Nephron progenitor cell (in vitro differentiated cells): Measurements from ENCODE around the gene AGBL2.
"Not testable (repeated sequence)": the region's sequence is repeated elsewhere in the genome, so short reads cannot be mapped to it uniquely, and the experiment has no call there.

Source experiments
- DNase-seq: peaks from one replicate; pipeline ENCODE4 v3.0.0; 2021
- H3K27ac Mint-ChIP-seq: 2 replicates; pipeline ENCODE4 v1.8.0; 2021; ENCODE audit warnings: mild to moderate bottlenecking, moderate library complexity, mixed read lengths
- H3K27me3 Mint-ChIP-seq: 2 replicates; pipeline ENCODE4 v1.8.0; 2021; ENCODE audit warnings: mild to moderate bottlenecking, low read depth, mixed read lengths; ENCODE audit not compliant: poor library complexity
- H3K36me3 Mint-ChIP-seq: 2 replicates; pipeline ENCODE4 v1.8.0; 2021; ENCODE audit warnings: low read depth, mixed read lengths
- H3K4me1 Mint-ChIP-seq: 2 replicates; pipeline ENCODE4 v1.8.0; 2021; ENCODE audit warnings: mixed read lengths
- H3K4me3 Mint-ChIP-seq: 2 replicates; pipeline ENCODE4 v1.8.0; 2021; ENCODE audit warnings: mild to moderate bottlenecking, moderate library complexity, mixed read lengths
- H3K9me3 Mint-ChIP-seq: 2 replicates; pipeline ENCODE4 v1.8.0; 2021; ENCODE audit warnings: mild to moderate bottlenecking, moderate library complexity, mixed read lengths
- CTCF ChIP-seq: fragments of 200-600 bp; sonication (generic); IDR thresholded peaks from 2 replicates; pipeline ENCODE4 v1.5.0; 2021; ENCODE audit warnings: antibody characterized with exemption

AGBL2 gene

GRCh38 chr11:47705721-47706120 lies 9.4 kb downstream of the AGBL2 start:
- no peaks in the 10 kb centered on the region for H3K36me3 Mint-ChIP-seq
- no peaks in the 10 kb centered on the region for H3K27me3 Mint-ChIP-seq
- TF ChIP-seq CTCF, result no peak
- no peak overlapping the region for H3K4me3 Mint-ChIP-seq
- H3K9me3 Mint-ChIP-seq, result peaks cover 9% of the 10 kb centered on the region
- no peak overlapping the region for H3K27ac Mint-ChIP-seq
- H3K4me1 Mint-ChIP-seq, result peaks cover 5% of the 10 kb centered on the region
- no peak for DNase-seq

- no peak for DNase-seq
- H3K27me3 Mint-ChIP-seq, result peaks cover 4% of the 10 kb centered on the region
- no peak overlapping the region for H3K27ac Mint-ChIP-seq
- H3K36me3 Mint-ChIP-seq, result no peaks in the 10 kb centered on the region
- H3K9me3 Mint-ChIP-seq, result no peaks in the 10 kb centered on the region
- no peaks in the 10 kb centered on the region for H3K4me1 Mint-ChIP-seq
- no peak for TF ChIP-seq CTCF
- H3K4me3 Mint-ChIP-seq, result no peak overlapping the region
These were observed 23.2 kb downstream of the AGBL2 start for GRCh38 chr11:47691979-47692378.

- peaks cover 7% of the 10 kb centered on the region for H3K27me3 Mint-ChIP-seq
- H3K9me3 Mint-ChIP-seq, result no peaks in the 10 kb centered on the region
- DNase-seq, result no peak
- H3K27ac Mint-ChIP-seq, result no peak overlapping the region
- TF ChIP-seq CTCF, result no peak
- H3K4me1 Mint-ChIP-seq, result no peaks in the 10 kb centered on the region
- H3K4me3 Mint-ChIP-seq, result no peak overlapping the region
- H3K36me3 Mint-ChIP-seq, result no peaks in the 10 kb centered on the region
These were observed 25.7 kb downstream of the AGBL2 start for GRCh38 chr11:47689480-47689879.

- no peak for TF ChIP-seq CTCF
- Mint-ChIP-seq H3K9me3 (no peaks in the 10 kb centered on the region), H3K36me3 (no peaks in the 10 kb centered on the region), H3K27ac (no peak overlapping the region), H3K4me1 (no peaks in the 10 kb centered on the region), H3K27me3 (peaks cover 7% of the 10 kb centered on the region), H3K4me3 (no peak overlapping the region)
- DNase-seq, result no peak
These were observed 26.2 kb downstream of the AGBL2 start for GRCh38 chr11:47688991-47689390.

- Mint-ChIP-seq H3K27me3 (peaks cover 7% of the 10 kb centered on the region), H3K9me3 (no peaks in the 10 kb centered on the region), H3K4me1 (no peaks in the 10 kb centered on the region), H3K4me3 (no peak overlapping the region), H3K36me3 (no peaks in the 10 kb centered on the region), H3K27ac (no peak overlapping the region)
- no peak for TF ChIP-seq CTCF
- no peak for DNase-seq
These were observed 27.1 kb downstream of the AGBL2 start for GRCh38 chr11:47688111-47688510.

- DNase-seq, H3K27ac Mint-ChIP-seq, H3K9me3 Mint-ChIP-seq, H3K27me3 Mint-ChIP-seq, H3K36me3 Mint-ChIP-seq, H3K4me3 Mint-ChIP-seq: not testable (repeated sequence)
- H3K4me1 Mint-ChIP-seq, result peaks cover 12% of the 10 kb centered on the region
These were observed 28.5 kb downstream of the AGBL2 start for GRCh38 chr11:47686704-47687103.
